Activated B cell treated with CpG ODN at 0.5 μM for 24 hours (primary cell): Measurements from ENCODE around the gene DAPK2. TPM values are rescaled to one million over a fixed set of nuclear protein-coding genes. Genes with fewer than 3 reads are reported as not detected.
"Not testable (repeated sequence)": the region's sequence is repeated elsewhere in the genome, so short reads cannot be mapped to it uniquely, and the experiment has no call there.

Source experiments
- ATAC-seq: fragments of 200-7000 bp; cut with Tn5 transposase; one replicate; pipeline ENCODE4 v1.10.0; 2021; ENCODE audit warnings: low read depth, mild to moderate bottlenecking, moderate library complexity
- CTCF ChIA-PET: fragments of 350-600 bp; sonication (Branson Sonifier 250); formaldehyde crosslinking; loops from one replicate; lab custom pipeline; 2021; ENCODE audit warnings: antibody characterized with exemption; lab: Charles Lee
- POLR2A ChIA-PET: fragments of 350-600 bp; sonication (Branson Sonifier 250); formaldehyde crosslinking; loops from one replicate; lab custom pipeline; 2021; ENCODE audit warnings: antibody characterized with exemption; lab: Charles Lee
- DNase-seq: peaks from one replicate; pipeline ENCODE4 v3.0.0; 2022
- H3K27ac Mint-ChIP-seq: one replicate; pipeline ENCODE4 v1.8.0; 2020; ENCODE audit warnings: mixed read lengths
- H3K27me3 Mint-ChIP-seq: one replicate; pipeline ENCODE4 v1.8.0; 2021; ENCODE audit warnings: mixed read lengths
- H3K36me3 Mint-ChIP-seq: one replicate; pipeline ENCODE4 v1.8.0; 2021; ENCODE audit warnings: low read depth, mixed read lengths
- H3K4me1 Mint-ChIP-seq: one replicate; pipeline ENCODE4 v1.8.0; 2021; ENCODE audit warnings: mixed read lengths
- H3K4me3 Mint-ChIP-seq: one replicate; pipeline ENCODE4 v1.8.0; 2020; ENCODE audit warnings: mild to moderate bottlenecking, mixed read lengths
- H3K9me3 Mint-ChIP-seq: one replicate; pipeline ENCODE4 v1.8.0; 2020; ENCODE audit warnings: mixed read lengths
- intact Hi-C: fragments of 100-400 bp; cut with micrococcal nuclease; formaldehyde crosslinking; loops from one replicate; pipeline ENCODE4 v1.15.1; 2024
- total RNA-seq: library from RNA; stranded (reverse); gene quantifications from 2 replicates; pipeline ENCODE4 v1.2.3, GENCODE V29; 2022
- TF ChIP-seq, protein P1 (sequence below): fragments of 200-600 bp; IDR thresholded peaks from one replicate; pipeline ENCODE4 v1.8.0; 2022; ENCODE audit warnings: antibody characterized with exemption, mild to moderate bottlenecking

Gene DAPK2
- total RNA-seq, 1 donor from 2014 or later = 4.3 TPM

DNA sequence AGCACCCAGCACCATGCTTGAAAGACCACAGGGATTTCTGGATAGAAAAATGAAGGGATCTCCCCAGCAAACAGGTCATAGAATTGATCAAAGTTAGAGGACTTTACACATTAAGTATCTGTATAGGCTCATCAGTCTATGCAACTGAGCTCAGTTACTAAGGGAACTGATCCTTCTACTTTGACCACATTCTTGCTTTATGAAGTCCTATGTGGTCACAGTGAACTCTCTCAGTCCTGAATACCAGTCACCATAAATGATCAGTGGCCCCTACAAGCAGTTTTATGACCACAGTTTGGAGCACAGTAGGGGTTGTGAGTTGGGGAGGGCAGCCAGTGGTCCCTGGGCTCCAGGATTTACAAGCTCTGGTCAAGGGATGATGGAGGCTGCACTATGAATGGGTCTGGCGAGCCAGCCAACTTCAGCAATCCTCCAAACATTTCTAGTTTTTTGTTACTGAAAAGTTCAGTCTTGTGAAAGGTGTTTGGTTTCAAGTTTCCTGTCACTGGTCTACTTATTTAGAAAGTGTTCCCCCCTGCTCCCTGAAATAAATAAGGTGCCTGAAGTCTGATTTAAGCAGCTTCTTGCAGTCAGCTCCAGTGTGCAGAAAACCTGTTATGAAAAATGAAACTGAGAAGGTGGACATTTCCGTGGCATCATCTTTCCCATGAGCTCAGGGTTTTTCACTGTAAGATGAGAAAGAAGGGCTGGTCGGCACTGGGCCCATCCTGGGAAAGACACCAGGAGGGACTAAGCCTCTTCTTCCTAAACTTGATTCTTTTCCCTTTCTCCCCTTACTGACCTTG lies 75.5 kb downstream of the DAPK2 start:
- Mint-ChIP-seq H3K27ac (no peak overlapping the region), H3K9me3 (no peaks in the 10 kb centered on the region), H3K36me3 (no peaks in the 10 kb centered on the region), H3K4me3 (no peak overlapping the region), H3K4me1 (peaks cover 21% of the 10 kb centered on the region), H3K27me3 (peaks cover 1% of the 10 kb centered on the region)
- DNase-seq (no peak), ATAC-seq (peak; percentile 62)
- TF ChIP-seq, protein P1, sequence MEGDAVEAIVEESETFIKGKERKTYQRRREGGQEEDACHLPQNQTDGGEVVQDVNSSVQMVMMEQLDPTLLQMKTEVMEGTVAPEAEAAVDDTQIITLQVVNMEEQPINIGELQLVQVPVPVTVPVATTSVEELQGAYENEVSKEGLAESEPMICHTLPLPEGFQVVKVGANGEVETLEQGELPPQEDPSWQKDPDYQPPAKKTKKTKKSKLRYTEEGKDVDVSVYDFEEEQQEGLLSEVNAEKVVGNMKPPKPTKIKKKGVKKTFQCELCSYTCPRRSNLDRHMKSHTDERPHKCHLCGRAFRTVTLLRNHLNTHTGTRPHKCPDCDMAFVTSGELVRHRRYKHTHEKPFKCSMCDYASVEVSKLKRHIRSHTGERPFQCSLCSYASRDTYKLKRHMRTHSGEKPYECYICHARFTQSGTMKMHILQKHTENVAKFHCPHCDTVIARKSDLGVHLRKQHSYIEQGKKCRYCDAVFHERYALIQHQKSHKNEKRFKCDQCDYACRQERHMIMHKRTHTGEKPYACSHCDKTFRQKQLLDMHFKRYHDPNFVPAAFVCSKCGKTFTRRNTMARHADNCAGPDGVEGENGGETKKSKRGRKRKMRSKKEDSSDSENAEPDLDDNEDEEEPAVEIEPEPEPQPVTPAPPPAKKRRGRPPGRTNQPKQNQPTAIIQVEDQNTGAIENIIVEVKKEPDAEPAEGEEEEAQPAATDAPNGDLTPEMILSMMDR = no peak
- intact Hi-C loops = no loop called here
- POLR2A ChIA-PET = interaction anchor here (1.1 kb wide), 1 partner anchor 40 kb away, joined by 4 read pairs; no protein-coding TSS in a partner anchor
- CTCF ChIA-PET = no interaction called here

DNA sequence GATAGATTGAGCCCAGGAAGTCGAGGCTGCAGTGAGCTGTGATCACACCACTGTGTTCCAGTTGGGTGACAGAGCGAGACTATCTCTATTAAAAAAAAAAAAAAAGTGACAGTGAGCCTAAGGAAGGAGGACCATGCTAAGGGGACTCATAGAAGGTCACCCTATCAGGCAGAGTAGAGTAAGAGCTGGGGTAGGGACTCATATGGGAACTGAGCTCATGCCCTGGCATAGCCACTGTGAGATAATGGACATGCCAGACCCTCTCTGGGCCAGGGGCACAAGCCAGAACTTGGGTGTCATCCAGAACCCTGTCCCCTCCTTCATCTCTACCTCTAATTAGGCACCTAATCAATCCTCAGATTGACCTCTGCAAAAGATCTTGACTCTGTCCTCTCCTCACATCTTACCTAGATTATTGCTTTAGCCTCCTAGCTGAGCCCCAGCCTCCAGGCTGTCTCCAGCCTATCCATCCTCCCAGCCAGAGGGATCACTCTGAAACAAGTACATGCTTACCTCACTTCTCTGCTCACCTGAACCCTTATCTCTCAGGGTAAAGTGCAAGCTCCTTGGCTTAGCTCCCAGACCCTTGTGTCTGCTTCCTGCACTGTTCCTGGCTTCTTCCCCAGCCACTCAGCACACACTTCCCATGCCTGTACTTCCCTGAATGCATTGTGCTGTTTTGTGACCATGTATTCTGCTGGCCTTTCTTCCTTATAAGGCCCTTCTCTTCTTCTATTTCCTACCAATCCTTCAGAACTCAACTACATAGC lies 76.4 kb downstream of the DAPK2 start:
- H3K27ac Mint-ChIP-seq = no peak overlapping the region
- ATAC-seq (no peak), DNase-seq (no peak)
- H3K9me3 Mint-ChIP-seq = peaks cover 2% of the 10 kb centered on the region
- TF ChIP-seq, protein P1 = no peak
- H3K36me3 Mint-ChIP-seq = no peaks in the 10 kb centered on the region
- H3K27me3 Mint-ChIP-seq = peaks cover 2% of the 10 kb centered on the region
- intact Hi-C loops = no loop called here
- ChIA-PET CTCF (interaction anchor here (0.6 kb wide), 1 partner anchor 226 kb away, joined by 3 read pairs; no protein-coding TSS in a partner anchor), POLR2A (no interaction called here)
- H3K4me1 Mint-ChIP-seq = peaks cover 21% of the 10 kb centered on the region
- no peak overlapping the region for H3K4me3 Mint-ChIP-seq

DNA sequence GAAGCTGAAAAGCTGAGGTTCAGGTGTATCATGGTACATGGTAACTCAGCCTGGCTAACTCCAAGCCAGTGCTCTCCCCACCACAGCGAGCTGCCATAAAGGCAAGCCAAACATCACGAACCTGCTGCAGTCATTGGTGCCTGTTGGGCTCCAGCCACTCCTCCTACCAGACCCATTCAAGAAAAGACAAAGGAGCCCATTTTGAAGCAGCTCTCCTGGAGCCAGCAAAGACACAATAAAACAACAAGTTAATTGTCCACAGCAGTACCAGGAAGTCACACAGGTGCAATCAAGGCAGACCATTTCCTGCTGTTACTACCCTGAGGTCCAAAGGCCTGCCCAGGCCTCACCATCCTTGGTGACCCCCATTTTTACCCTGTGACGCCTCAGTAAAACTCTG lies 77.6 kb downstream of the DAPK2 start:
- no peak overlapping the region for H3K4me3 Mint-ChIP-seq
- H3K27ac Mint-ChIP-seq = no peak overlapping the region
- H3K27me3 Mint-ChIP-seq = peaks cover 2% of the 10 kb centered on the region
- ChIA-PET POLR2A (no interaction called here), CTCF (interaction anchor here (1.0 kb wide), 1 partner anchor 23 kb away, joined by 3 read pairs; no protein-coding TSS in a partner anchor)
- ATAC-seq (no peak), DNase-seq (no peak)
- peaks cover 2% of the 10 kb centered on the region for H3K36me3 Mint-ChIP-seq
- TF ChIP-seq, protein P1 = no peak
- peaks cover 21% of the 10 kb centered on the region for H3K4me1 Mint-ChIP-seq
- intact Hi-C loops = no loop called here
- H3K9me3 Mint-ChIP-seq = peaks cover 8% of the 10 kb centered on the region

DNA sequence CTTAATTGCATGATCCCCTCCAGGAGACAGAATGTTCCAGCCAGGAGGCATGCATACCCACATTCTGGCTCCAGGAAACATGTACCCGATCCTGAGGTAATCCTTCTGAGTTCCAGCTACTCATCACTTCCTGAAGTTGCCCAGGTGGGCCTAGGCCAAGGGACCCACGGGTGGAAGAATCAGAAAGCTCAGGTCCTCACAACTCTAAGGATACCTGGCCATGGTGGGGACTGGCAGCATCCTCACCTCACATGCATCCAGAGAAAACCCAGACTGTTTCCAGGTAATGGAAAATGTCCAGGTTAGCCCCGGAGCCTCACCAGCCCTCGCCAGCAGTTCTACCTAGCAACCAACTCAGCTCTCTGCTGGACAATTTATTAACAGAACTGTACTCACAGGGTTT lies 78.2 kb downstream of the DAPK2 start:
- intact Hi-C loops = no loop called here
- Mint-ChIP-seq H3K27me3 (peaks cover 2% of the 10 kb centered on the region), H3K4me1 (peaks cover 21% of the 10 kb centered on the region), H3K9me3 (peaks cover 8% of the 10 kb centered on the region), H3K4me3 (no peak overlapping the region), H3K27ac (no peak overlapping the region), H3K36me3 (peaks cover 2% of the 10 kb centered on the region)
- DNase-seq (no peak), ATAC-seq (no peak)
- TF ChIP-seq, protein P1 = no peak
- POLR2A ChIA-PET = no interaction called here
- CTCF ChIA-PET = interaction anchor here (0.9 to 1.0 kb wide), 2 partner anchors 23 to 78 kb away, joined by 3 read pairs; partner anchors contain the start of gene DAPK2

DNA sequence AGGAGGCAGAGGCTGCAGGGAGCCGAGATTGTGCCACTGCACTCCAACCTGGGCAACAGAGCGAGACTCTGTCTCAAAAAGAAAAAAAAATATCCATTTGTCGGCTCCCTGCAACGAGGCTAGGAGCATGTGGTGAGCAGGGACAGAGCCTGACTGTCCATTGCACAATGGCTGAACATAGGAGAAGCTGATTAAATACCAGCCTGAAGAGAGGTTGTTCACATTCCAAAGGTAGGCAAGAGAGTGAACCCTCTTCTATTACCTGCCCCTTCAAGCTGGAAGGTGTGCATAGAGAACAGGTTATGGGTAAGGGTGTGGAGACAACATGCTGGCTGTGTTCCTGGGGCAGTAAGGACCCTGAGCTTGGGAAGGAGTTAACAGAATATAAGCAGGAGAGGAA lies 78.7 kb downstream of the DAPK2 start:
- POLR2A ChIA-PET = no interaction called here
- intact Hi-C loops = no loop called here
- H3K27ac Mint-ChIP-seq = no peak overlapping the region
- CTCF ChIA-PET = interaction anchor here (0.9 kb wide), 1 partner anchor 79 kb away, joined by 3 read pairs; the partner anchor contains the start of gene DAPK2
- peaks cover 2% of the 10 kb centered on the region for H3K36me3 Mint-ChIP-seq
- ATAC-seq (no peak), DNase-seq (no peak)
- no peak overlapping the region for H3K4me3 Mint-ChIP-seq
- TF ChIP-seq, protein P1 = no peak
- peaks cover 21% of the 10 kb centered on the region for H3K4me1 Mint-ChIP-seq
- peaks cover 2% of the 10 kb centered on the region for H3K27me3 Mint-ChIP-seq
- H3K9me3 Mint-ChIP-seq = peaks cover 8% of the 10 kb centered on the region

DNA sequence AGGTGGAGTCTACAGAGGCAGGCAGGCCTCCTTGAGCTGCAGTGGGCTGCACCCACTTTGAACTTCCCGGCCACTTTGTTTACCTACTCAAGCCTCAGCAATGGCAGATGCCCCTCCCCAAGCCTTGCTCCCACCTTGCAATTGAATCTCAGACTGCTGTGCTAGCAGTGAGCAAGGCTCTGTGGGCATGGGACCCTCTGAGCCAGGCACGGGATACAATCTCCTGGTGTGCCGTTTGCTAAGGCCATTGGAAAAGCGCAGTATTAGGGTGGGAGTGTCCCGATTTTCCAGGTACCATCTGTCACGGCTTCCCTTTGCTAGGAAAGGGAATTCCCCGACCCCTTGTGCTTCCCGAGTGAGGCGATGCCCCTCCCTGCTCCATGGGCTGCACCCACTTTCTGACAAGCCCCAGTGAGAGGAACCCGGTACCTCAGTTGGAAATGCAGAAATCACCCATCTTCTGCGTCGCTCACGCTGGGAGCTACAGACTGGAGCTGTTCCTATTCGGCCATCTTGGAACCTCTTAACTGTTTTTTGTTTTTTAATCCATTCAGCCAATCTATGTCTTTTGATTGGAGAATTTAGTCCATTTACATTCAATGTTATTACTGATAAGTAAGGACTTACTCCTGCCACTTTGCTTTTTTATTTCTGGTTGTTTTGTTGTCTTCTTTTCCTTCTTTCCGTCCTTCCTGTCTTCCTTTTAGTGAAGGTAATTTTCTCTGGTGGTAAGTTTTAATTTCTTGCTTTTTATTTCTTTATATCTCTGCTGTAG lies 83.2 kb downstream of the DAPK2 start:
- H3K27ac Mint-ChIP-seq, H3K4me1 Mint-ChIP-seq, DNase-seq, H3K27me3 Mint-ChIP-seq, ATAC-seq, H3K9me3 Mint-ChIP-seq, H3K36me3 Mint-ChIP-seq, intact Hi-C loops, POLR2A ChIA-PET, H3K4me3 Mint-ChIP-seq: not testable (repeated sequence)
- CTCF ChIA-PET = interaction anchor here (1.1 kb wide), 1 partner anchor 17 kb away, joined by 3 read pairs; no protein-coding TSS in a partner anchor
